GM21526 (cell line): ENCODE measurements around the gene PHTF2.

Experiments used
- ATAC-seq: cut with Tn5 transposase; IDR thresholded peaks from one replicate; pipeline ENCODE4 v1.9.1; 2021; ENCODE audit warnings: moderate library complexity; ENCODE audit not compliant: unreplicated experiment, low FRiP score

The PHTF2 gene

DNA sequence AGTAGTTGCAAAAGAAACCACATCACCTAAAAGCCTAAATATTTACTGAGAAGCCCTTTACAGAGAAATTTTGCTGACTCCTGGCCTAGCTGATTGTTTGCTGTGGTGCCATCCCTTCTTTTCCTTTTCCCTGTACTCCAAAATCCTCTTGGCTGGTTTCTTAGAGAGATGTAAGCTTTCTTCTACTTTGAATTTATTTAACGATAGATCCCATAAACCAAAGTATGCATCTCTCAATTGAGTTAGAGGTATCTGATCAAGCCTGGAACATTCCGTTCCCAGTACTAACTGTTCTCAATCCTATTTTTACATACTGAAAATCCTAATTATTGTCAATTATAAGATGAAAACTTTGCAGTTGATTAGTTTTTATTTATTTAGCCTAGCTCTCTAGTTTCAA, 6.6 kb upstream of the PHTF2 start:
- no peak for ATAC-seq

DNA sequence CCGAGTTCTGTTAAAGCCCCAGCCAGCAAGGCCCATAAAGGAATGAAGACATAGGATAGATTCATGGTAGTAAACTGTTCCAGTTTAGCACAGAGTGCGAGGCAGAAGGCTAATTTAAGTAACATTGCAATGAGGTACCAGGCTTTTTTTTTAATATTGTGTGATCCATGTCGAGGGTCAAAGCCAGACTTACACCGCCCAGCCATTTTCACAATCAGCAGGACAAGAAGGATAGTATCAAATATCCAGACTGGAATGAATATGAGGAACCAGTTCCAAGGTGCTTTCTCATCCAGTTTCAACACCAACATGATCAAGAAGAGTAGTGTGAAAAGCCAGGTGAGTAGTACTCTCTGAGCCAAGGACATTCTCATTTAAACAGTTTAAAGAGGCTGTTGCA, 4.6 kb upstream of the PHTF2 start:
- ATAC-seq, result no peak

GRCh38 chr7:77796109-77796508, 2.5 kb upstream of the PHTF2 start:
- ATAC-seq, result no peak

DNA sequence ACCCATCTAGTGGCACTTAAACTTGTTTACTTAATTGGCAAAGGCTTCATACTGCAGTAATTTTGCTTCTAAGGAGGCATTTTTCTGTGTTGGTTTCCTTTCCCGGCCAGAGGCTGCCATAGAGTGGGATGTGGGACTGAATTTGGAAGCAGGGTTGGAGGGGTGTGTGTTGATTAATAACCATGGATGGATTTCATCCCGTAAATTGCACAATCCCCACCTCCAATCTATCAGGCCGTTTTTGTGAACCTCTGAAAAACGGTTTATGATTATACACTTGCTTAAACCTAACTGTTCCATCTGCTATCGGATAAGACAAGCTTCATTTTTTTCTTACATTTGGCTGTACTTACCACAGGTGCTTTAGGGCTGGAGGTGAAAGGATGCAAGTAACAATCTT, 1.6 kb upstream of the PHTF2 start:
- no peak for ATAC-seq

DNA sequence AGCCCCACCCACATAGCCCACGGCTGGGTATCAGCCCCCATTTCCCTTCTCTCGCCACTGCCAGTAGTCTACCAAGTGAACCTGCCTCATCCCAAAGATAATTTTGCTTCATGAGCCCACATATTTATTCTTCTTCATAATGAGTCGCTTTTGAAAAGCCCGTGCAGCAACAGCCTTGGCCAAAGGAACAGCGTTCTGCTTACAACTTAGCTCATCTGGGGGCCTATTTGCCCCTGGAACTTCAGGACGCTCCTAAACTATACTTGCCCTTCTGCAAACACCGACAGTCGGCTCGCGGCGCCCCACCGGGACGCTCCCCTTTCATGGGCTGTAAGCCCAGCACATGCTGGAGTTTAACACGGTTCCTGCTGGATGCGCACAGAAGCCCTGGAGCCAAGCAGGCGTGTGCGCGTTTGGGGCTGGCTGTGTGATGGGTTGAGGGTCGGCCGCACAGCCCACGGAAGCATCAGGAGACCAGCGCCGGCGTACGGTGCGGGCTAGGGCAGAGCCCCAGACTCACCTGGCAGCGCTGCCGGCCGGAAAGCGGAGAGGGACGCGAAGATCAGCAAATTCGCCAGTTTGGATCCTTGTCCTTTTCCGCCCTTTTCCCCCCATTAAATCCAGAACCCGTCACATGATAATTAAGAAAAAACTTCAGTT, 709 bp upstream of the PHTF2 start:
- peak; percentile 25 for ATAC-seq

- peak; percentile 1 for ATAC-seq
Observed at GRCh38 chr7:77799078-77799964, 748 bp downstream of the PHTF2 start.

DNA sequence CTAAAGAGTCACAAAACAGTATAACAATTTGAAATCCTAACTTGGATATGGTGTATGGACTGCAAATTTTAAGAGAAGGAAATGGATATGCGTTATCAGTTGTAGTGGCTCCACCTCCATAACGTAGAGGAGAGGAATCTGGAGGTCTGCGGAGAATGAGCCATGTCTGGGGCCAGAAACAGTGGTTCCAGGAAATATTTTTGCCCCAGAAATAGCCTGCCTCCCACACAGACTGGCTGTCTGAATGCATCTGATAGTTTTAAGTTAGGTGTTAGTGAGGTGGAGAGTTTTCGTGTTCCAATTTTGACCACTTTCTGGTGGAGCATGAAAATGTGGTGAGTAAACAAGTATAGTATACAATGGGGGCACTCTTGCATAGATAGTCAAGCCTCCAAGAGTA, 1.6 kb downstream of the PHTF2 start:
- ATAC-seq, result no peak

GRCh38 chr7:77800730-77801129, 2.2 kb downstream of the PHTF2 start:
- no peak for ATAC-seq

GRCh38 chr7:77802557-77803405, 4.2 kb downstream of the PHTF2 start:
- no peak for ATAC-seq

DNA sequence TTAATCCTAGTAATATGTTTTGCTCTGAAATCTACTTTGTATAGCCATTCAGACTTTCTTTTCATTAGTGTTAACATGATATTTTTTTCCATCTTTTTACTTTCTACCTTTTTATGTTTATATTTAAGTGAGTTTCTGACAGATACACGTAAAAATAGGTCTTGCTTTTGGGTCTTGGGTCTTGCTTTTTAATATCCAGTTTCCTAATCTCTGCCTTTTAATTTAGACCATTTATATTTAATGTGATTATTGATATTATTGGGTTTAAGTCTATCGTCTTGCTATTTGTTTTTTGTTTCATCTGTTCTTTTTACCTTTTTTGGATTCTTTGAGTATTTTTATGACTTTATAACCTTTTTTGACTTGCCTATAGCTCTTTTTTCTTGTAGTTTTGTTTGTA, 7.9 kb downstream of the PHTF2 start:
- no peak for ATAC-seq

DNA sequence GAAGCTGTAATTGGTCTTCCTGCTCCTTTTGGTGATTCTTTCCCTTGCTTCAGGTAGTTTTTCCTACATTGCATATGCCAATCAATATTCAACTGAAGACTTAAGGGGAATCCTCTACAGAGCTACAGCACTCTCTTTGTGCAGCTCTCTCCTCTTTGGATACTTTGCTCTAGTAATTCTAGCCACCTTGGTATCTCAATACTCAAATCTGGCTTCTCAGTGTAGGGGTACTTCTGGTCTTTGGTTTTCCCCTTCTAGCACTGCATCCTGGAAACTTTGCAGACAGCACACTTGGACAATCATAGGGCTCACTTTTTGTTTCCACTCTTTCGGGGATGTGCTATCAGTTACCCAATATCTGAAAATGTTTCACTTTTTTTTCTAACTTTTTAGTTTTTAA, 9.9 kb downstream of the PHTF2 start:
- ATAC-seq, result no peak

GRCh38 chr7:77811516-77812289, 13.1 kb downstream of the PHTF2 start:
- ATAC-seq, result no peak

DNA sequence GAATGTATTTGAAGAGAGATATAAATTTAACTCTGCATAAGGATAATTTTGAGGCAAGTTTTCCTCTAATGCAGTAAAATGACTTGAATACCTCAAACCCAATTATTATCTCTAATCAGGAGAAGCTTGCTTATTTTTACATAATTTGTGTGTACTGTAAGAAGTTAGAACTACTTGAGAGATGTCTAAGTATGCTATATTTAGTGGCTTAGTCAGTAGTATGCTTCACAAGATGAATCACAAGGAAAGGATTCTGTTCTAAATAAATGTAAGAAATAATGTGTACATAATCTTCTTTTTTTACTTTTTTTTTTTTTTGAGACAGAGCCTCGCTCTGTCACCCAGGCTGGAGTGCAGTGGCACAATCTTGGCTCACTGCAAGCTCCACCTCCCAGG, 13.7 kb downstream of the PHTF2 start:
- no peak for ATAC-seq

GRCh38 chr7:77813180-77813579, 14.6 kb downstream of the PHTF2 start:
- ATAC-seq, result no peak

DNA sequence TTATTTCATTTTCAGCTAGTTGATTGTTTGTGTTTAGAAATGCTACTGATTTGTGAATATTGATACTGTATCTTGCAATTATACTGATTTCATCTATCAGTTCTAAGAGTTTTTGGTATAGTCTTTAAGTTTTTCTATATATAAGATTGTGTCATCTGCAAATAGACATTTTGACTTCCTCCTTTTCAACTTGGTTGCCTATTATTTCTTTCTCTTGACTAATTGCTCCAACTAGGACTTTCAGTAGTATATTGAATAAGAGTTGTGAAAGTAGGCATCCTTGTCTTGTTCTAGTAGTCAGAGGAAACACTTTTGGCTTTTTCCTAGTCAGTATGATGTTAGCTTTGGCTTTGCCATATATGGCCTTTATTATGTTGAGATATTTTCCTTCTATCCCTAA, 20.4 kb downstream of the PHTF2 start:
- ATAC-seq, result no peak

- ATAC-seq, result no peak
Observed at GRCh38 chr7:77820967-77821366, 22.4 kb downstream of the PHTF2 start.

- ATAC-seq, result no peak
Observed at GRCh38 chr7:77822269-77822668, 23.7 kb downstream of the PHTF2 start.

DNA sequence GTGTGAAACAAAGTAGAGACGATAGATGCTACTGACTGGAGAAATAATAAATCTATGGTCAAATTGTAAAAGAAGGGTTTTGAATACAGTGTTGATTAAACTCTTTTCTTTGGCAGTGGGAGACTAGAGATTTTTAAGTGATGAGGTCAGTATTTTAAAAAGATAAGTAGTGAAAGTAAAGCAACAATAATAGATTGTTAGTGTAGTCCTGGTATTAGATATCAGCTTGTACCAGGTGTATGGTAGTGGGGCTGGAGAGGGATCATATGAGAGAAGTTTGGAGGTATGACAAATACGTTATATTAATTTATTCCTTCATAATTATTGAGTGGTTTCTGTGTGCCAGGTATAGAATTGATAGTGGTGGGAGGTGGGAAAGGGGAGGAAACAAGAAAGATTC, 25.2 kb downstream of the PHTF2 start:
- no peak for ATAC-seq

GRCh38 chr7:77824636-77825035, 26.1 kb downstream of the PHTF2 start:
- no peak for ATAC-seq

DNA sequence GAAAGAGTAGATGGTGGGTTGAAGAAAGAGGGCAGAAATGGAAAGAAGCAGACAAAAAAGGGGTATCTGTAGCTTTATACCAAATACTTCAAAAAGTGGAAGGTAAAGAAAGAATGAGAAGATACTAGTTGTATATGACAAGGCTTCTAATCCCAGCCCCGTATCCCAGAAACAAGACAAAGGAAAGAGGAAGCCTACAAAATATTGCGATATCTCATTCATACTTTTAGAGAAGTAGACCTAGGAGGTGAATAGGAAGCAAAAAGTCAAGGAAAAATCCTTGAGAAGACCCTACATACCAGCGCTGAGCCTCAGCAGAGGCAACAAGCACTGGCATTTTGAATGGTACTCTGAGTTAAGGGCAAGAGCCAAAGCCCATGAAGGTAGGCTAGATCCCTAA, 26.6 kb downstream of the PHTF2 start:
- ATAC-seq, result no peak
